GM21390 (cell line): Measurements from ENCODE around the gene TOX2.

ENCODE experiments used
- ATAC-seq: cut with Tn5 transposase; IDR thresholded peaks from one replicate; pipeline ENCODE4 v1.9.1; 2021; ENCODE audit not compliant: unreplicated experiment

TOX2 gene

GRCh38 chr20:44117296-44118184, 202.9 kb downstream of the TOX2 start:
- ATAC-seq: no peak

- no peak for ATAC-seq
Measured at GRCh38 chr20:44118185-44119033, 203.8 kb downstream of the TOX2 start.
